Neural crest cell (in vitro differentiated cells): Measurements from ENCODE around the gene NTPCR. TPM values are rescaled to one million over a fixed set of nuclear protein-coding genes. Genes with fewer than 3 reads are reported as not detected.

Experiments used
- DNase-seq: peaks from one replicate; pipeline ENCODE4 v3.0.0; 2021; ENCODE audit warnings: low read depth, mixed read lengths, low spot score
- H3K27ac Mint-ChIP-seq: one replicate; pipeline ENCODE4 v1.8.0; 2021; ENCODE audit warnings: mild to moderate bottlenecking, mixed read lengths; ENCODE audit not compliant: unreplicated experiment
- H3K27me3 Mint-ChIP-seq: 2 replicates; pipeline ENCODE4 v1.8.0; 2021; ENCODE audit warnings: low read depth, mild to moderate bottlenecking, mixed read lengths
- H3K36me3 Mint-ChIP-seq: 2 replicates; pipeline ENCODE4 v1.8.0; 2021; ENCODE audit warnings: low read depth, mild to moderate bottlenecking, mixed read lengths
- H3K4me1 Mint-ChIP-seq: 2 replicates; pipeline ENCODE4 v1.8.0; 2021; ENCODE audit warnings: mixed read lengths
- H3K4me3 Mint-ChIP-seq: one replicate; pipeline ENCODE4 v1.8.0; 2021; ENCODE audit warnings: mild to moderate bottlenecking, mixed read lengths
- H3K9me3 Mint-ChIP-seq: 2 replicates; pipeline ENCODE4 v1.8.0; 2021; ENCODE audit warnings: mixed read lengths
- total RNA-seq: library from RNA; stranded (reverse); gene quantifications from 2 replicates; pipeline ENCODE4 v1.2.1, GENCODE V29; 2021
- TF ChIP-seq, protein P1 (sequence below): fragments of 200-600 bp; sonication (generic); conservative IDR thresholded peaks from 2 replicates; pipeline ENCODE4 v1.5.0; 2021; ENCODE audit warnings: antibody characterized with exemption, mild to moderate bottlenecking

Gene NTPCR
- total RNA-seq, 1 donor from 2014 or later, result 55.5 TPM

DNA sequence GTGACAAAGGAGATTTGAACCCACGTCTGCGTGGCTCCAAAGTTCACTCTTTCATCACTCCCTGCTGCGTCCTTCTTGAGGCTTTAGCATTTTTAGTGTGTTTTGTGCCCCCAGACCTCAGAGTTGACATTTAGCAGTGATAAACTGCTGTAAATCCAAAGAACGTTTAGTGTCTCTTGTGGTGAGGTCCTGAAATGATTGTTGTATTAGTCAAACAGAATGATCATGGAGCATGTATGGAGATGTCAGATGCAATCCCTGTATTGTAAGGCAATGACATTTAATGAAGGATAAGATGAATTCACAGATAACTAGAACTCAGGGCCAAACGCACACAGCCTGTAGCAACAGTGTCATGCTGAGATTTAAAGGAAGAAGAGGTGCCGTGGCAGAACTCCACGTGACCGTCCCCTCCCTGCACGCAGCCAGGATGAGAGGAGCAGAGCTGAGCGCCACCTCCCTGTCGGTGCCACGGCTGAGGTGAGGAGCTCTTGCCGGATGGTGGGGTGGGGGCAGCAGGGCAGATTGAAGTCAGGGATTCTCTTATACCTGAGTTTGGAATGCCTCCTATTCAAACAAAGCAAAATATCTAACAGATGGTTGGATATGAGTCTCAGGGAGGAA, 30.1 kb downstream of the NTPCR start:
- Mint-ChIP-seq H3K27me3 (no peaks in the 10 kb centered on the region), H3K9me3 (peaks cover 3% of the 10 kb centered on the region), H3K4me1 (peaks cover 23% of the 10 kb centered on the region), H3K27ac (peak overlapping the region; percentile 31), H3K36me3 (peaks cover 25% of the 10 kb centered on the region), H3K4me3 (no peak overlapping the region)
- TF ChIP-seq, protein P1, sequence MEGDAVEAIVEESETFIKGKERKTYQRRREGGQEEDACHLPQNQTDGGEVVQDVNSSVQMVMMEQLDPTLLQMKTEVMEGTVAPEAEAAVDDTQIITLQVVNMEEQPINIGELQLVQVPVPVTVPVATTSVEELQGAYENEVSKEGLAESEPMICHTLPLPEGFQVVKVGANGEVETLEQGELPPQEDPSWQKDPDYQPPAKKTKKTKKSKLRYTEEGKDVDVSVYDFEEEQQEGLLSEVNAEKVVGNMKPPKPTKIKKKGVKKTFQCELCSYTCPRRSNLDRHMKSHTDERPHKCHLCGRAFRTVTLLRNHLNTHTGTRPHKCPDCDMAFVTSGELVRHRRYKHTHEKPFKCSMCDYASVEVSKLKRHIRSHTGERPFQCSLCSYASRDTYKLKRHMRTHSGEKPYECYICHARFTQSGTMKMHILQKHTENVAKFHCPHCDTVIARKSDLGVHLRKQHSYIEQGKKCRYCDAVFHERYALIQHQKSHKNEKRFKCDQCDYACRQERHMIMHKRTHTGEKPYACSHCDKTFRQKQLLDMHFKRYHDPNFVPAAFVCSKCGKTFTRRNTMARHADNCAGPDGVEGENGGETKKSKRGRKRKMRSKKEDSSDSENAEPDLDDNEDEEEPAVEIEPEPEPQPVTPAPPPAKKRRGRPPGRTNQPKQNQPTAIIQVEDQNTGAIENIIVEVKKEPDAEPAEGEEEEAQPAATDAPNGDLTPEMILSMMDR, result no peak
- no peak for DNase-seq

DNA sequence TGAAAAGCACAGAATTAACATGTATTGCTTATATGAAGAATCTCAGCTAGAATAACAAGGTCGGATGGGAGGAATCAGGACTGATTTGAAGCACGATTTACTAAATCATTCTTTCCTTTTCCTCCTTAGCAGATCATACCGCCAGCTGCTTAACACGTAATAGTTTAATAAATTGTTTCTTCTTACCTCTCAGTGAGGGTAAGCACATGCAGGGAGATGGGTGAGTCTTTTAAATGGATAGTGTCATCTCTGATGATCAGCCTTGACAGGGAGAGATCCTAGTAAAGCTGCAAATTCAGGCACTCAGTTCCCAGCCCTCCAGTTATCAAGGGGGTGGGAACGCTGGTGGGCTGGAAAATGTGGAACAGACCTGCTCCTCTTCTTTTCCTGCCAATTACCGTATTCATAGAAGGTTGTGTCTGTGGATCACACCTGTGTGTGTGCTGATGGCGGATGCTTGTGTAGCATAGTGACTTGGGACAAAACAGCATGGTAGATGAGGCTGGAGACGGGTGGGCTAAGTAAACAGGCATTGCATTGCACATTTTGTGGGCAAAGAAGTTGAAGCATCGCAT, 30.7 kb downstream of the NTPCR start:
- TF ChIP-seq, protein P1, result no peak
- Mint-ChIP-seq H3K36me3 (peaks cover 21% of the 10 kb centered on the region), H3K27ac (no peak overlapping the region), H3K27me3 (no peaks in the 10 kb centered on the region), H3K9me3 (peaks cover 3% of the 10 kb centered on the region), H3K4me3 (no peak overlapping the region), H3K4me1 (peaks cover 26% of the 10 kb centered on the region)
- DNase-seq, result no peak

DNA sequence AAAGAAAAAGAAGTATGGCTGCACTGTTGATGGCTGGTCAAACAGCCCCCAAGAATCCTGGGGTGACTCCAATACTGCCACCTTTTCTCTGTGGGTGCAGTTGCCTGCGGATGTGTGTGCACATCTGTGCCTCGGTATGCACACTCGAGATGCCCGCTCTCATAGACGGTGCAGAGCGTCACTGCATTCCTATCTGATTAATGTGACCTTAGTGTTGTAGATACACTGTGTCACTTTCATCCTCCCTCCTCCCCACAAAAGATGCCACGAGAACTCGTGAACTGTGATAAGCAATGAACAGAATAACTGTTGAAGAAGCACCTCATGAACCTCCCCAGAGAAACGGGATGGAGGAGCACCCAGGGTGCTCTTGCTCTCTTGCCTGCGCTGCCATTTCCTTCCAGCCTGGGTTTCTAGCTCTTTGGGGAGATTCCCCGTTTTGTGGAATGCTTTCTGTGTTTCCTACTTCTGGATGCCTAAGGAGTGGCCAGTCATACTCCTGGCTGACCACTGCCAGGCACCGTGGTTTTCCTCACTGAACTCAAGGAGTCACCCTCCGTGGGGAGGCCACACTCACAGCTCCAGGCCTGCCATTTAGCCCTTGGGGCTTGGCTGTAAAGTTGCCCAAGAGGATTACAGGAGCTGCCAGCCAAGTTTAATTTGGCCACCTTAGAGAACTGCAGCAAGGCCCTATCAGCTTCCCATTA, 32.0 kb downstream of the NTPCR start:
- DNase-seq, result no peak
- peaks cover 3% of the 10 kb centered on the region for H3K9me3 Mint-ChIP-seq
- H3K4me1 Mint-ChIP-seq, result peaks cover 26% of the 10 kb centered on the region
- H3K36me3 Mint-ChIP-seq, result peaks cover 17% of the 10 kb centered on the region
- no peak overlapping the region for H3K27ac Mint-ChIP-seq
- TF ChIP-seq, protein P1, result no peak
- H3K4me3 Mint-ChIP-seq, result no peak overlapping the region
- H3K27me3 Mint-ChIP-seq, result no peaks in the 10 kb centered on the region

DNA sequence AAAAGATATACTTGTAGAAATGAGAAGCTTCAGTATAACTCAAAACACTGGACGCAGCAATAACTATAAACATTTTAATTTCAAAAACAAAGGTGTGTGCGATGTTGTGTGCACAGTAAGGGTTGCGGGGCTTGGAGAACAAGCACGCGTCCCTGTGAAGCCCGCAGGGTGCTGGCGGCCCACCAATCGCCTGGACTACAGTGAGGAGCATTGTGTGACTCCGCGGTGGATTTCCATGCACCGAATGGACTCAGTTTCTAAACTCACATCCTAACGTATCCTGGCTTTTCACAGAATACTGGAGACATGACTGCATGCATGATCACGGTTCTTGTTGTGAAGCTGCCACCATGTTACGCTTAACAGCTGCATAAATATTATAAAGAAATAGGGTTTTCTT, 33.0 kb downstream of the NTPCR start:
- Mint-ChIP-seq H3K27ac (peak overlapping the region; percentile 6), H3K4me1 (peaks cover 26% of the 10 kb centered on the region), H3K27me3 (no peaks in the 10 kb centered on the region), H3K9me3 (peaks cover 3% of the 10 kb centered on the region), H3K36me3 (peaks cover 17% of the 10 kb centered on the region), H3K4me3 (no peak overlapping the region)
- TF ChIP-seq, protein P1, result no peak
- DNase-seq, result no peak

DNA sequence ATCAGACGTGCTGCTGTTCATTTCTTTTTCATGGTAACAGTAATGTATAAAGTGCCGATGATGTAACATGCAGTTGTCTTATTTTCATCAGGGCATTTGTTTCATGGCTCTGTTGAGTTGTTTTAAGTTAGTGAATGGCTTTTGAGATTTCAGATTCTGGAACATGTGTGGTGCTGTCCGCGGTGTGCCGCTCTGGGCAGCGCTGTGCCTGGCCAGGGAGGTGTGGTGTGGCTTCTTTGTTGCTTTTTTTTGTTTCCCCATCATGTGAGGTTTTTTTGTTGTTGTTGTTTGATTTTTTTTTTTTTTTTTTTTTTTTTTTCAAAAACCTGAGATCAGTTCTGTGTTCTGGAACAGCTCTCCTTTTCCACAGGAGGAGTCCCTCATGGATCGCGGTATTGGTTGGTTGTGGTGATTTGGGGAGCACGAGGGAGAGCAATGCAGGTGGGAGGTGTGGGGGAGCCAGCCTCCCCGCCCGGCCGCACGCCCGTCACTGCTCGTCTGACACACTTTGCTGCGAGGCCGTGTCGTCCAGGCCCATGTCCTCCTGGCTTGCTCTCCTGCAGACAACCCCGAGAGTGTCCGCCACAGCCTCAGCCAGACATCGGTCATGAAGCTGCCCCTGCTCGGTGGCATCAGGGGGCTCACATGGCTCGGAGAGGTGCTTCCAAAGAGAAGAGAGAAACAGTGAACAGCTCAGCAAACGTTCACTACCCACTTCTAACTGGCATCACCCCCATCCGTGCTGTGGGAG, 33.6 kb downstream of the NTPCR start:
- TF ChIP-seq, protein P1, result no peak
- peaks cover 14% of the 10 kb centered on the region for H3K36me3 Mint-ChIP-seq
- peaks cover 26% of the 10 kb centered on the region for H3K4me1 Mint-ChIP-seq
- no peak for DNase-seq
- H3K4me3 Mint-ChIP-seq, result no peak overlapping the region
- peaks cover 3% of the 10 kb centered on the region for H3K9me3 Mint-ChIP-seq
- peak overlapping the region; percentile 98 for H3K27ac Mint-ChIP-seq
- H3K27me3 Mint-ChIP-seq, result no peaks in the 10 kb centered on the region
